Measurements from ENCODE around the gene MMAA. TPM values are rescaled to one million over a fixed set of nuclear protein-coding genes. Genes with fewer than 3 reads are reported as not detected.
"Not testable (repeated sequence)": the region's sequence is repeated elsewhere in the genome, so short reads cannot be mapped to it uniquely, and the experiment has no call there.

The MMAA gene
- total RNA-seq = 4.7 and 9.5 TPM in 2 replicates
- 5.3 TPM for polyA plus RNA-seq (2012)

- peak; percentile 96 for DNase-seq (ENCODE audit: low read depth)
These were observed at the start of gene MMAA for GRCh38 chr4:145618932-145619638. MMAA (plus strand) TSS chr4:145619385; CDS start chr4:145639140, 19,755 bp downstream.

GRCh38 chr4:145574546-145574945, 44.6 kb upstream of the MMAA start:
- DNase-seq (ENCODE audit: low read depth) = not testable (repeated sequence)

- peak; percentile 16 for DNase-seq (ENCODE audit: low read depth)
These were observed 38.3 kb upstream of the MMAA start for GRCh38 chr4:145580906-145581305.

GRCh38 chr4:145583191-145584055, 35.8 kb upstream of the MMAA start:
- no peak for DNase-seq (ENCODE audit: low read depth)

GRCh38 chr4:145587088-145587754, 32.0 kb upstream of the MMAA start:
- no peak for DNase-seq (ENCODE audit: low read depth)

- DNase-seq (ENCODE audit: low read depth) = not testable (repeated sequence)
These were observed 29.8 kb upstream of the MMAA start for GRCh38 chr4:145589381-145589780.

GRCh38 chr4:145589916-145590702, 29.1 kb upstream of the MMAA start:
- DNase-seq (ENCODE audit: low read depth) = no peak

GRCh38 chr4:145602129-145602760, 16.9 kb upstream of the MMAA start:
- no peak for DNase-seq (ENCODE audit: low read depth)

- DNase-seq (ENCODE audit: low read depth) = no peak
These were observed 13.2 kb upstream of the MMAA start for GRCh38 chr4:145605941-145606340.

- peak; percentile 75 for DNase-seq (ENCODE audit: low read depth)
These were observed 9.4 kb upstream of the MMAA start for GRCh38 chr4:145609481-145610427.

GRCh38 chr4:145613566-145614232, 5.5 kb upstream of the MMAA start:
- DNase-seq (ENCODE audit: low read depth) = no peak

GRCh38 chr4:145614233-145614610, 5.0 kb upstream of the MMAA start:
- DNase-seq (ENCODE audit: low read depth) = no peak

GRCh38 chr4:145618210-145618931, 814 bp upstream of the MMAA start:
- peak; percentile 35 for DNase-seq (ENCODE audit: low read depth)

- peak; percentile 66 for DNase-seq (ENCODE audit: low read depth)
These were observed 433 bp downstream of the MMAA start for GRCh38 chr4:145619639-145619996.

GRCh38 chr4:145622067-145622466, 2.9 kb downstream of the MMAA start:
- not testable (repeated sequence) for DNase-seq (ENCODE audit: low read depth)

GRCh38 chr4:145623831-145624230, 4.6 kb downstream of the MMAA start:
- no peak for DNase-seq (ENCODE audit: low read depth)

- DNase-seq (ENCODE audit: low read depth) = no peak
These were observed 6.8 kb downstream of the MMAA start for GRCh38 chr4:145625677-145626622.
